RWPE1 (cell line): Measurements from ENCODE around the gene GJC2.

Experiments used
- CTCF ChIA-PET: fragments of 350-600 bp; sonication (Branson Sonifier 250); formaldehyde crosslinking; extraction: SDS; loops from one replicate; lab custom pipeline; 2021; lab: Yijun Ruan, JAX
- POLR2A ChIA-PET: fragments of 400-600 bp; formaldehyde crosslinking; extraction: SDS; loops from one replicate; lab custom pipeline; 2020; ENCODE audit warnings: antibody characterized with exemption; ENCODE audit not compliant: low non-redundant PET; lab: Yijun Ruan, JAX
- DNase-seq: peaks from one replicate; pipeline ENCODE4 v3.0.0; 2012; ENCODE audit warnings: low spot score
- H3K27ac ChIP-seq: fragments of 450-650 bp; 2 replicates; pipeline ENCODE4 v1.5.1; 2017
- TF ChIP-seq, protein P1 (sequence below): fragments of 450-650 bp; conservative IDR thresholded peaks from 2 replicates; pipeline ENCODE4 v1.5.1; 2017; ENCODE audit warnings: low read depth, mild to moderate bottlenecking

Gene GJC2

DNA sequence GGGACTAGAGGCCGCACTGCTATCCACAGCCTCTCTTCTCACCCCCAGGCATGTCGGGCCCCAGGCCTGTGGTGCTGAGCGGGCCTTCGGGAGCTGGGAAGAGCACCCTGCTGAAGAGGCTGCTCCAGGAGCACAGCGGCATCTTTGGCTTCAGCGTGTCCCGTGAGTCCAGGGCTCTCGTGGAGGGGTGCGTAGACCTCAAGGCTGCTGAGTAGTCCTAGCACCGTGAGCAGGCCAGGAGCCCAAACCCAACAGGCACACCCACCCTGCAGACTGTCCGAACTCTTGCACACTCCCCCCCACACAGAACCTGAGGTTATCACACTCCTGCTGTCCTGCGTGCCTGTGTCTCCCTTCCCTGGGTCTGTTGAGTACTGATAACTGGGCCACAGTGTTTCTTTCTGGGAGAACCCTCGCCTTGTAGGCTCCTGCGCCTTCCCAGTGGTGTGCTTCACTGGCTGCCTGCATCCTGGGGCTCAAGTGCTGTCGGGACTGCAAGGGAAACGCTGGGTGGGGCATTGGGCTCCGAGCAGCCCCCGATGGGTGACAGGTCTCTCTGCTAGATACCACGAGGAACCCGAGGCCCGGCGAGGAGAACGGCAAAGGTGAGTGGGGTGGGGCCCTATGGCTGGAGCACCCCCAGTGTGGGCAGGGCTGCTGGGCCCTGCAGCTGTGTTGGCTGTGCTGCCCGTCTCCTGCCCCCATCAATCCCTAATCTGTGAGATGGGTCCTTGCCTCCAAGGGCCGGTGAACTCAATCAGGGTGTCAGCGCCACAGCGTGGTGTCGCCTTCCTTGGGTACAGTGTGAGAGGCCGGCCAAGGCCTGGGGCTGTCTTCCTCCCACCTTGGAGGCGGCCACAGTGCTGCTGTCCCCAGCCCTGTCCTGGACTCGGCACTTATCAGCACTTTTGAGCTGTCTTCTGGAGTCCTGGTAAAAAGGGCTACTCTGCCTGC, 4.0 kb upstream of the GJC2 start:
- peak overlapping the region; percentile 100 for H3K27ac ChIP-seq
- ChIA-PET CTCF (no interaction called here), POLR2A (no interaction called here)
- DNase-seq: no peak
- TF ChIP-seq, protein P1, sequence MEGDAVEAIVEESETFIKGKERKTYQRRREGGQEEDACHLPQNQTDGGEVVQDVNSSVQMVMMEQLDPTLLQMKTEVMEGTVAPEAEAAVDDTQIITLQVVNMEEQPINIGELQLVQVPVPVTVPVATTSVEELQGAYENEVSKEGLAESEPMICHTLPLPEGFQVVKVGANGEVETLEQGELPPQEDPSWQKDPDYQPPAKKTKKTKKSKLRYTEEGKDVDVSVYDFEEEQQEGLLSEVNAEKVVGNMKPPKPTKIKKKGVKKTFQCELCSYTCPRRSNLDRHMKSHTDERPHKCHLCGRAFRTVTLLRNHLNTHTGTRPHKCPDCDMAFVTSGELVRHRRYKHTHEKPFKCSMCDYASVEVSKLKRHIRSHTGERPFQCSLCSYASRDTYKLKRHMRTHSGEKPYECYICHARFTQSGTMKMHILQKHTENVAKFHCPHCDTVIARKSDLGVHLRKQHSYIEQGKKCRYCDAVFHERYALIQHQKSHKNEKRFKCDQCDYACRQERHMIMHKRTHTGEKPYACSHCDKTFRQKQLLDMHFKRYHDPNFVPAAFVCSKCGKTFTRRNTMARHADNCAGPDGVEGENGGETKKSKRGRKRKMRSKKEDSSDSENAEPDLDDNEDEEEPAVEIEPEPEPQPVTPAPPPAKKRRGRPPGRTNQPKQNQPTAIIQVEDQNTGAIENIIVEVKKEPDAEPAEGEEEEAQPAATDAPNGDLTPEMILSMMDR: no peak

- ChIA-PET POLR2A (no interaction called here), CTCF (no interaction called here)
- DNase-seq: no peak
- peak overlapping the region; percentile 100 for H3K27ac ChIP-seq
- TF ChIP-seq, protein P1: no peak
Measured at GRCh38 chr1:228146417-228147150, 3.1 kb upstream of the GJC2 start.

DNA sequence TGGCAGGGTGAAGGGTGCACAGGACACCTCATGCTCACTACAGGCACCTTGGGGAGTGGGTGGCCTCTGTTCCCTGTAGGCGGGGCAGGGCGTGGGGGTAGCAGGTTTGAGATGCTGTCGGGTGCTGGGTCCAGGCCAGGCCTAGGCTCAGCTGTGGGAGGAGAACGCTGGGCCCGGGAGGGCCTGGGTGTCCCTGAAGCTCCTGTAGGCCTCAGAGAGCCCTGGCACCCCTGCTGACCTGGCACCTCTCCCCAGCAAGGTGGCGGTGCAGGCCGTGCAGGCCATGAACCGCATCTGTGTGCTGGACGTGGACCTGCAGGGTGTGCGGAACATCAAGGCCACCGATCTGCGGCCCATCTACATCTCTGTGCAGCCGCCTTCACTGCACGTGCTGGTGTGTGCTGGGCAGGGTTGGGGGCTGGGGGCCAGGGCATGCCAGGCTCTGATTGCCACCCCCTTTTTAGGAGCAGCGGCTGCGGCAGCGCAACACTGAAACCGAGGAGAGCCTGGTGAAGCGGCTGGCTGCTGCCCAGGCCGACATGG, 2.5 kb upstream of the GJC2 start:
- no peak for DNase-seq
- H3K27ac ChIP-seq: peak overlapping the region; percentile 100
- TF ChIP-seq, protein P1: no peak
- CTCF ChIA-PET: no interaction called here
- POLR2A ChIA-PET: no interaction called here

DNA sequence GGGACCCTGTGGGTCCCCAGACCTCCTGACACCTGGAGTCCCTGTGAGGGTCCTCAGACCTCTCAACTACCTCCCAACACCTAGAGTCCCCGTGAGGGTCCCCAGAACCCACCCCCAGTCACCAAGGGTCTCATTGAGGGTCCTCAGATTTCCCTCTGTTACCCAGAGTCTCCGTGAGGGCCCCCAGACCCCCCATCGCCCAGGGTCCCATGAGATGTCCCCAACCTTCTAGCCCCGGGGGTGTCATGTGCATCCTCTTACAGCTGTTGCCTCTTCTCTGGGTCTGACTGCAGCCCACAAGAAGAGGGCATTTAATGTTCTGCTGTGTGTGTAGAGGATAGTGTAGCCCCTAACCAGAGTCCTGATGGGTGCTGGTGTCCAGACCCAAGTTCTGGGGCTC, 2.0 kb upstream of the GJC2 start:
- ChIA-PET CTCF (interaction anchor here (0.8 kb wide), 1 partner anchor 18 kb away, joined by 4 read pairs; no protein-coding TSS in a partner anchor), POLR2A (no interaction called here)
- TF ChIP-seq, protein P1: no peak
- no peak for DNase-seq
- peak overlapping the region; percentile 100 for H3K27ac ChIP-seq

DNA sequence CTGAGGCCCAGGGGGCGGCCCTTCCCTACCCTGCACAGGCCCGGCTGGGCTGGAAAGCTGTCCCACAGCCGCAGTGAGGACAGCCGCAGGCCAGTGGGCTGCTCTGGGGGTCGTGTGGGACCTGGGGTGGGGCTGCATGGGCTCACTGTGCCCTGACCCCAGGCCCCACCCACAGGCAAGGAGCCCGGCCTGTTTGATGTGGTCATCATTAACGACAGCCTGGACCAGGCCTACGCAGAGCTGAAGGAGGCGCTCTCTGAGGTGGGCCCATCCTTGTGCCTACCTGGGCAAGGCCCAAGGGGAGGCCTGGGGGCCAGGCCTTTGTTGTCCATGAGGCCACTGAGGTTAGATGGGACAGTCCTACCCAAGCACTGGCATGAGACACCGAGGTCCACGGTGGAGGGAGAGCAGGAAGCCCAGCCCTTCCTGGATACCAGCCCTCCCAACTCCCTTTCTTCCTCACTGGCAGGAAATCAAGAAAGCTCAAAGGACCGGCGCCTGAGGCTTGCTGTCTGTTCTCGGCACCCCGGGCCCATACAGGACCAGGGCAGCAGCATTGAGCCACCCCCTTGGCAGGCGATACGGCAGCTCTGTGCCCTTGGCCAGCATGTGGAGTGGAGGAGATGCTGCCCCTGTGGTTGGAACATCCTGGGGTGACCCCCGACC, 1.4 kb upstream of the GJC2 start:
- TF ChIP-seq, protein P1: no peak
- H3K27ac ChIP-seq: peak overlapping the region; percentile 100
- POLR2A ChIA-PET: interaction anchor here (0.6 kb wide), 1 partner anchor 16 kb away, joined by 3 read pairs; no protein-coding TSS in a partner anchor
- CTCF ChIA-PET: interaction anchor here (0.5 to 0.8 kb wide), 2 partner anchors 8 to 18 kb away, joined by 3 to 4 read pairs; partner anchors contain the start of gene GUK1
- DNase-seq: peak; percentile 15
